SU-DHL-6 (cell line): ENCODE measurements around the gene MTMR2.

Experiments
- H2AFZ ChIP-seq: fragments of 200-600 bp; sonication (generic); 2 replicates; pipeline ENCODE4 v1.6.1; 2014; ENCODE audit warnings: low read depth, mild to moderate bottlenecking, moderate library complexity, mixed read lengths, antibody characterized with exemption, low read length; ENCODE audit not compliant: severe bottlenecking
- H3F3A ChIP-seq: fragments of 200-600 bp; shearing (Covaris generic); 2 replicates; pipeline ENCODE4 v1.6.0; 2016; ENCODE audit warnings: antibody characterized with exemption, mild to moderate bottlenecking; ENCODE audit not compliant: insufficient read depth
- H3K27ac ChIP-seq: fragments of 200-600 bp; sonication (generic); 2 replicates; pipeline ENCODE4 v1.5.1; 2016; ENCODE audit warnings: low read depth, mild to moderate bottlenecking, low read length, moderate library complexity, mixed read lengths
- H3K27me3 ChIP-seq: fragments of 200-600 bp; sonication (generic), shearing (Covaris generic); 2 replicates; pipeline ENCODE4 v1.6.0; 2014; ENCODE audit warnings: mild to moderate bottlenecking, low read length
- H3K36me3 ChIP-seq: fragments of 200-600 bp; sonication (generic); 2 replicates; pipeline ENCODE4 v1.6.1; 2014; ENCODE audit warnings: mild to moderate bottlenecking, low read length, mixed read lengths
- H3K4me2 ChIP-seq: fragments of 300-600, 200-600 bp; shearing (Covaris generic), sonication (generic); 2 replicates; pipeline ENCODE4 v1.6.0; 2014; ENCODE audit warnings: low read length, low read depth, mild to moderate bottlenecking; ENCODE audit not compliant: poor library complexity, severe bottlenecking
- H3K4me3 ChIP-seq: fragments of 200-600 bp; sonication (generic); 2 replicates; pipeline ENCODE4 v1.5.1; 2014; ENCODE audit warnings: antibody characterized with exemption, low read length, mild to moderate bottlenecking, mixed read lengths; ENCODE audit not compliant: insufficient read depth, poor library complexity, severe bottlenecking
- H3K79me2 ChIP-seq: fragments of 200-600 bp; sonication (generic); 2 replicates; pipeline ENCODE4 v1.6.1; 2014; ENCODE audit warnings: mild to moderate bottlenecking, low read length, moderate library complexity; ENCODE audit not compliant: insufficient read depth
- H3K9ac ChIP-seq: fragments of 200-600 bp; sonication (generic); 2 replicates; pipeline ENCODE4 v1.7.0; 2014; ENCODE audit warnings: mild to moderate bottlenecking, low read length
- H3K9me2 ChIP-seq: fragments of 200-600 bp; sonication (generic); replicated peaks from 2 replicates; pipeline ENCODE4 v1.6.1; 2014; ENCODE audit warnings: low read length; ENCODE audit not compliant: insufficient read depth
- H3K9me3 ChIP-seq: fragments of 200-600 bp; sonication (generic); 2 replicates; pipeline ENCODE4 v1.6.1; 2014; ENCODE audit warnings: low read length, mixed read lengths; ENCODE audit not compliant: insufficient read depth
- H4K20me1 ChIP-seq: fragments of 200-600 bp; sonication (generic); 2 replicates; pipeline ENCODE4 v1.6.1; 2014; ENCODE audit warnings: low read depth, mild to moderate bottlenecking, antibody characterized with exemption, low read length, moderate library complexity, mixed read lengths
- CTCF ChIP-seq: fragments of 200-600 bp; sonication (generic); IDR thresholded peaks from one replicate; pipeline ENCODE4 v1.5.1; 2017; ENCODE audit warnings: antibody characterized with exemption, mild to moderate bottlenecking, low read length, moderate library complexity; ENCODE audit not compliant: insufficient read depth, poor library complexity, severe bottlenecking
- EZH2phosphoT487 ChIP-seq: fragments of 200-600 bp; sonication (generic), shearing (Covaris generic); conservative IDR thresholded peaks from 2 replicates; pipeline ENCODE4 v1.6.1; 2018; ENCODE audit warnings: mild to moderate bottlenecking, antibody characterized with exemption, low read length, moderate library complexity, mixed read lengths

Gene MTMR2

GRCh38 chr11:95891423-95892170, 32.3 kb downstream of the MTMR2 start:
- H3K27ac ChIP-seq, result no peak overlapping the region
- H3K9ac ChIP-seq, result no peak overlapping the region
- no peaks in the 10 kb centered on the region for H3K9me2 ChIP-seq
- H3K4me3 ChIP-seq, result no peak overlapping the region
- no peaks in the 10 kb centered on the region for H3K79me2 ChIP-seq
- H3F3A ChIP-seq, result no peaks in the 10 kb centered on the region
- no peak overlapping the region for H3K4me2 ChIP-seq
- H3K36me3 ChIP-seq, result no peaks in the 10 kb centered on the region
- no peaks in the 10 kb centered on the region for H4K20me1 ChIP-seq
- no peaks in the 10 kb centered on the region for H3K9me3 ChIP-seq
- TF ChIP-seq CTCF (no peak), EZH2phosphoT487 (no peak)
- no peak overlapping the region for H2AFZ ChIP-seq
- no peaks in the 10 kb centered on the region for H3K27me3 ChIP-seq

GRCh38 chr11:95888852-95889251, 35.1 kb downstream of the MTMR2 start:
- no peaks in the 10 kb centered on the region for H3K9me2 ChIP-seq
- H3K27me3 ChIP-seq, result no peaks in the 10 kb centered on the region

GRCh38 chr11:95888439-95888838, 35.5 kb downstream of the MTMR2 start:
- Histone ChIP-seq H4K20me1 (no peaks in the 10 kb centered on the region), H3K9ac (no peak overlapping the region), H3K9me3 (no peaks in the 10 kb centered on the region), H3K79me2 (no peaks in the 10 kb centered on the region), H3F3A (no peaks in the 10 kb centered on the region), H3K27ac (no peak overlapping the region), H3K4me3 (no peak overlapping the region), H2AFZ (no peak overlapping the region), H3K9me2 (no peaks in the 10 kb centered on the region), H3K36me3 (peaks cover 5% of the 10 kb centered on the region; the same call in 1 of the 2 replicates), H3K27me3 (no peaks in the 10 kb centered on the region), H3K4me2 (no peak overlapping the region)
- TF ChIP-seq EZH2phosphoT487 (no peak), CTCF (no peak)

More at GRCh38 chr11:95888852-95889251, 35.1 kb downstream of the MTMR2 start:
- peaks cover 5% of the 10 kb centered on the region; the same call in 1 of the 2 replicates for H3K36me3 ChIP-seq
- no peak overlapping the region for H3K9ac ChIP-seq
- H3K4me3 ChIP-seq, result no peak overlapping the region
- no peaks in the 10 kb centered on the region for H4K20me1 ChIP-seq
- H2AFZ ChIP-seq, result no peak overlapping the region
- H3K9me3 ChIP-seq, result no peaks in the 10 kb centered on the region
- no peak overlapping the region for H3K4me2 ChIP-seq
- no peaks in the 10 kb centered on the region for H3K79me2 ChIP-seq
- H3K27ac ChIP-seq, result no peak overlapping the region
- no peak for TF ChIP-seq CTCF
- no peak for TF ChIP-seq EZH2phosphoT487
- H3F3A ChIP-seq, result no peaks in the 10 kb centered on the region
